Body of pancreas (tissue), 4 donors: ENCODE measurements around the gene EFNA2. TPM values are rescaled to one million over a fixed set of nuclear protein-coding genes. Genes with fewer than 3 reads are reported as not detected.

Source experiments
- ATAC-seq: fragments of 150-250 bp; one replicate; pipeline ENCODE4 v1.9.1; 2016
- DNase-seq, 4 donors: peaks; one replicate each; pipeline ENCODE4 v3.0.0-alpha.2; 2019
- H3K27ac ChIP-seq, 4 donors: fragments of 200-600 bp; sonication (generic); 1 replicate in 3 of 4; 2 replicates in 1 of 4; pipeline versions ENCODE4 v1.5.1 to v1.6.1; 2016 to 2019; ENCODE audit warnings: mild to moderate bottlenecking in 1 of 4, mixed read lengths in 1 of 4, moderate library complexity in 1 of 4
- H3K27me3 ChIP-seq, 2 donors: fragments of 200-600 bp; sonication (generic); one replicate each; pipeline ENCODE4 v1.6.0; 2016; ENCODE audit warnings: mild to moderate bottlenecking in 1 of 2
- H3K36me3 ChIP-seq, 2 donors: fragments of 200-600 bp; sonication (generic); replicated peaks in 1 of 2; 2 replicates each; pipeline ENCODE4 v1.5.1; 2016; ENCODE audit warnings: low read depth in 2 of 2; ENCODE audit not compliant: insufficient read depth in 1 of 2
- H3K4me1 ChIP-seq: fragments of 200-600 bp; sonication (generic); one replicate; pipeline ENCODE4 v1.6.0; 2016
- H3K4me3 ChIP-seq, 2 donors: fragments of 200-600 bp; sonication (generic); 1 replicate in 1 of 2; 2 replicates in 1 of 2; pipeline ENCODE4 v1.5.1; 2016 to 2019
- H3K9me3 ChIP-seq, 3 donors: fragments of 200-600 bp; sonication (generic); 1 replicate in 2 of 3; 2 replicates in 1 of 3; pipeline ENCODE4 v1.5.1; 2016
- CTCF ChIP-seq, 7 experiments: fragments of 450-650 bp in 4 of 7; fragments of 200-600 bp in 3 of 7; sonication (generic) in 3 of 7; IDR thresholded peaks; one replicate each; pipeline ENCODE4 v1.5.1; 2016 to 2019; ENCODE audit warnings: antibody characterized with exemption in 7 of 7
- POLR2A ChIP-seq, 3 donors: fragments of 450-650 bp; IDR thresholded peaks; one replicate each; pipeline ENCODE4 v1.6.1; 2016; ENCODE audit warnings: antibody characterized with exemption in 3 of 3, mild to moderate bottlenecking in 2 of 3
- WGBS, 2 donors: methylation state at CpG; one replicate each; pipeline ENCODE4 v1.1.5; 2017; 5-methylcytosine and 5-hydroxymethylcytosine counted together
- intact Hi-C: fragments of 100-400 bp; cut with DNase I; formaldehyde crosslinking; loops from one replicate; pipeline ENCODE4 v1.15.1; 2023
- total RNA-seq, 2 donors: library from RNA; depleted of rRNA; stranded (reverse); fragments of >200 nt; gene quantifications; one replicate each; pipeline ENCODE4 v1.1.0, GENCODE V29; 2016

The EFNA2 gene
- total RNA-seq, 2 donors from 2014 or later, result not detected

GRCh38 chr19:1264801-1265614 lies 20.7 kb upstream of the EFNA2 start:
- no peak for ATAC-seq
- WGBS, 2 donors, result 77 to 84% methylated on average over 17 to 26 of the region's 26 CpGs
- no peaks in the 10 kb centered on the region for H3K9me3 ChIP-seq
- peaks cover 80% of the 10 kb centered on the region for H3K4me1 ChIP-seq
- no peak overlapping the region for H3K4me3 ChIP-seq
- H3K27ac ChIP-seq, result peak overlapping the region; percentile 55 to 100 (median 90)
- TF ChIP-seq POLR2A (IDR thresholded peaks at IDR 0.05) (no peak), CTCF (IDR thresholded peaks at IDR 0.05) (no peak)
- H3K27me3 ChIP-seq, result no peaks in the 10 kb centered on the region
- intact Hi-C loops, result no loop called here
- DNase-seq, result peak; percentile 66 to 84 (median 71)
- H3K36me3 ChIP-seq, result no peaks in the 10 kb centered on the region

- H3K36me3 ChIP-seq, result no peaks in the 10 kb centered on the region
- 36 to 53% methylated on average over 25 to 28 of the region's 28 CpGs for WGBS, 2 donors
- H3K4me3 ChIP-seq, result no peak overlapping the region
- no peaks in the 10 kb centered on the region for H3K9me3 ChIP-seq
- ATAC-seq, result no peak
- peak in 3 of 4 donors; percentile 51 to 77 (median 57) for DNase-seq
- TF ChIP-seq POLR2A (IDR thresholded peaks at IDR 0.05) (no peak), CTCF (IDR thresholded peaks at IDR 0.05) (no peak)
- intact Hi-C loops, result no loop called here
- no peaks in the 10 kb centered on the region for H3K27me3 ChIP-seq
- H3K27ac ChIP-seq, result peak overlapping the region; percentile 55 to 100 (median 90)
- peaks cover 80% of the 10 kb centered on the region for H3K4me1 ChIP-seq
Measured at GRCh38 chr19:1265615-1266128, 20.0 kb upstream of the EFNA2 start.

- intact Hi-C loops, result no loop called here
- ATAC-seq, result peak; percentile 12
- no peaks in the 10 kb centered on the region for H3K27me3 ChIP-seq
Measured at GRCh38 chr19:1266129-1266915, 19.4 kb upstream of the EFNA2 start.

GRCh38 chr19:1266916-1267476 lies 18.7 kb upstream of the EFNA2 start:
- Histone ChIP-seq H3K27ac (peak overlapping the region; percentile 6 to 100 (median 90)), H3K36me3 (no peaks in the 10 kb centered on the region), H3K9me3 (no peaks in the 10 kb centered on the region), H3K27me3 (no peaks in the 10 kb centered on the region), H3K4me3 (peak overlapping the region in 1 of 2 donors; percentile 19), H3K4me1 (peaks cover 81% of the 10 kb centered on the region)
- whole genome bisulfite sequencing, 2 donors, result 1% methylated on average over 54 of the region's 59 CpGs; no CpG with 5 or more reads in 1 of the 2 donors
- DNase-seq, result peak; percentile 65 to 81 (median 74)
- intact Hi-C loops, result no loop called here
- peak; percentile 8 for ATAC-seq
- peak; percentile 88 to 98 (median 96) for TF ChIP-seq CTCF (IDR thresholded peaks at IDR 0.05)
- no peak for TF ChIP-seq POLR2A (IDR thresholded peaks at IDR 0.05)

More at GRCh38 chr19:1266129-1266915, 19.4 kb upstream of the EFNA2 start:
- Histone ChIP-seq H3K9me3 (no peaks in the 10 kb centered on the region), H3K36me3 (no peaks in the 10 kb centered on the region), H3K4me3 (peak overlapping the region in 1 of 2 donors; percentile 19), H3K27ac (peak overlapping the region; percentile 55 to 100 (median 90)), H3K4me1 (peaks cover 81% of the 10 kb centered on the region)
- TF ChIP-seq CTCF (IDR thresholded peaks at IDR 0.05) (no peak), POLR2A (IDR thresholded peaks at IDR 0.05) (peak in 1 of 3 donors; percentile 13)
- peak; percentile 78 to 82 (median 82) for DNase-seq
- 7% methylated on average over 84 of the region's 84 CpGs; no CpG with 5 or more reads in 1 of the 2 donors for WGBS, 2 donors
